ENCODE results near the gene MYG1.
A peak's percentile ranks its signal among the peaks of the same experiment; 100 is the strongest.
"Not testable (repeated sequence)": the region's sequence is repeated elsewhere in the genome, so short reads cannot be mapped to it uniquely, and the experiment has no call there.

The MYG1 gene

DNA sequence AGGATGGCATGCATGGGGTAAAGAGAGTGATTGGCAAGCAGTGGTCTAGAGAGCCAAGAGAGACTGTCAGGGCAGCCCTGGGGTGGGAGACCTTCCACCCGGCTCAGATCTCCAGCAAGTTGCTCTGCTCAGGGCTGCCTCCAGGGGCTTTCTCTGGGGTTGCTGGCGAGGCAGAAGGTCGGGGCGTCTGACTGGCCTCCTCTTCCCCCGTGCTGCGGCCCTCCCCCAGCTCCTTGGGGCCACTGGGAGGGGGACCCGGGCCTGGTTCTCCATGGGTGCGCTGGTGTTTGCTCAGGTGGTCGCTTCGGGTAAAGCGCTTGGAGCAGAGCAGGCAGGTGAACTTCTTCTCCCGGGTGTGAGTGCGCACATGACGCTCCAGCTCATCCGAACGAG is 28.5 kb downstream of the MYG1 start:
- DNase-seq = no peak

DNA sequence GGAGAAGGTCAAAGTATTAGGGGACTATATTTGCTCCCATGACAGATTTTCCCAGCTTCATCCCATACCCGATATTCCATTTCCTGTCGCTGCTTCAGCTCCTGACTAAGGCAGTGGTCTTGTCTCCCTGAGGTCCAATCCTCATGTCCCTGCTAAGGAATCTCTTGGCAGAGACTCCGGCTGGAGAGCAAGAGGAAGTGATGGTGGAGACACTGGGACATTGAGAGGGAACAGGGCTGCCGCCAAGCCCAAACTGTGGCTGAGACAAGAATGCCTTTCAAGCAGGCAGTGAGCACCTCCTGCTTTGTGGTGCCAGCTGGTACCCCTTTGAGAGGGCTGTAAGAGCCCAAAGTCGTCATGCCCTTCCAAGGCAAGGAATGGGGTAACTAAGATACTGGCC is 31.2 kb downstream of the MYG1 start:
- DNase-seq = no peak

DNA sequence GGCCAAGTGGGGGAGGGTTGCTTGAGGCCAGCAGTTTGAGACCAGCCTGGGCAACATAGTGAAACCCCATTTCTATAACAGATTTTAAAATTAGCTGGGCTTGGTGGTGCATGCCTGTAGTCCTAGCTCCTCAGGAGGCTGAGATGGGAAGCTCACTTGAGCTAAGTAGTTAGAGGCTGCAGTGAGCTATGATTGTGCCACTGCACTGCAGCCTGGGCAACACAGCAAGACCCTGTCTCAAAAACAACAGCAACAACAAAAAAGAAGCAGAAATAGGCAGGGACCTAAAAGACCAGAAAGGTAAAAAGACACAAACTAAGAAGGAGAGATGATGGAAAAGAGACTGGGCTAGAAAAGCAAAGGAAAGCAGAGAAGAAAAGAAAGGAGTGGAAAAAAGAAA is 32.8 kb downstream of the MYG1 start:
- not testable (repeated sequence) for DNase-seq

DNA sequence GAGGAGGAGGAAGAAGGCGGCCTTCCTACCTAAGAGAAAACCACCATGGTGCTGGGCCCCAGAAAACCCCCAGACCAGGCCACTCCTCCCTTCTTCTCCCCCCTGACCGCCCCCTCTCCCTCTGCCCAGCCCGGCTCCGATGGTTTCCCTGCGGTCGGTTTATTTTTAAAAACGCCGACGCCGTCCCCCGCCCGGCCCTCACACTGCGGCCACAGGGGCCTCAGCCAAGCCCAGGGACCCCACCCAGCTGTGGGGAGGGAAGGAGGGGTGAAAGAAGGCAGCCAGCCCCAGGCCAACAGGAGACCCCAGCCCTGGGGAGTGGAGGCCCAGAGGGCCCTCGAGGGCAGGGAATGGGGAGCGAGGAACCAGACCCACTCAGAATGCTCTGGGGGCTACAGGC is 33.2 kb downstream of the MYG1 start:
- DNase-seq = no peak

DNA sequence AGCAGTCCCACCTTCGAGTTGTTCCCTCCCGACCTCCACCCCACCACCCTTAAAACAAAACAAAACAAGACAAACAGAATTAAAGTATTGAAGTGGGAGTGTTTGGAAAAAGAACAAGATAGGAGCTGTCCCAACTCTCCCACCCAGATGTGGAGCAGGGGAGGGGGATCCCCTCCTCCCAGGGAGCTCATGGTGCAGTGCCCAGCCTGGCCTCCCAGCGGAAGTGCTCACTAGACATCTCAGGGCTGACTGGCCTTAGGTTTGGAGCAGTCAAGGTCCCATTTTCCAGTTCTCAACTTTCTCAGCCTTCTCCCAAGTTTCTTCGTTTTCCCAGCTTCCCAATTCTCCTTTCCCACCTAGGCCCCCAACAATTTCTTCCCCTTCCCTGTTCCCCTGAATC is 33.8 kb downstream of the MYG1 start:
- DNase-seq = no peak

DNA sequence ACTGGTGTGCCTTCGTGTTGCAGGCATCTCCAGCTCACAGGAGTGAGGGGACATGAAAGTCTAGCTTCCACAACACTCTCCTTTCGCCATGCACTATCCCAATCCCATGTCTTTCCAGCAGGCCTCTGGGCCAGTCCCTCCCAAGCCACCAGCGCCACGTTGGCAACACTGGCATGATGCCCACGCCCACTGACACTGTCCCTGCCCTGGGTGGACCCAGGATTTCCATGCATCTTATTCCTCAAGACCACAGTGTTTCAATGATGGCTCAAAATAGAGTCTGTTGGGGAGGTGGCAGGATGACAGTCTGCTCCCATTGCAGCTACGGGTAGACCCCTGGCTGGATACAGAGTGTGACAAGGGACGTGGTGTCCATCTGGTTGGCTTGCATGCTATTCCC is 34.4 kb downstream of the MYG1 start:
- no peak for DNase-seq

DNA sequence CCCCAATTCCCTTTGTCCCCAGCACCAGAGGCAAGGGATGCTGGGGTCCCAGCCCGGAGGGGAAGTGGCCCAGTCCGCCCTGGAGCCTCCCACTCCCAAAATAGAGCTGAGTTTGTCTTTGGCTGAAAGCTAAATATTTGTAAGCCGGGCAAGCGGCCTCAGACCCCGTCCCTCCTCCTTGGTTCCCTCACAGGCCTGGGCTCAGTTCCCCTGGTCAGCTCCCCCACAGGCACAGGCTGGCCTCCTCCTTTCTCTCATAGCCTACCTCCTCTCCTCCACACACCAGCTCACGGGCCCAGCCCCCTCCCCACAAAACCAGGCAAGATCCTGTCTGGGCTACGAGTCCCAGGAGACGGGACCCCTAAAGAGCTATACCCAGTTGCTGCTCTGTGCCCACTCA is 35.3 kb downstream of the MYG1 start:
- DNase-seq = no peak

DNA sequence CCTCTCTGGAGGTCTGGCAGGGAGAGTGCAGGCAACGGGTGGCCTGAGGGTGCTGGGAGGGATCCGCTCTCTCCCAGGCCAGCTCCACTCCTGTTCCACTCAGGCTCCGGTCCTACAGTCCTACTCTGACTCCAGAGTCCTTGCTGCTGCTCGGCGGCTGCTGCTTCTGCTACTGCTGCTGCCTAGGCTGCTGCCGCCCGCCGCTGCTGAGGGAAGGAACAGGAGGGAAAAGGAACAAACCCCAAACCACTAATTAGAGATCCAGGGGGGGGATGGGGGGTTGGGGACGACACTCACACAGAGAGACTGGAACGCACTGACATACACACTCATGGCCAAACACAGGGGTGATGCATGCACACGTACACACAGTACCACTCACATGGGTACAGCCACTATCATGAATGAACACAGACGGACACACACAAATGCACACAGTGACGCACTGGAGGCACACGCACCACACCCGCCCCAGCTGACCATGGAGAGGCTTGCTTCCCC is 36.7 kb downstream of the MYG1 start, which contains the start of gene SP7:
Gene SP7, minus strand, starts transcription at position 174 of the 501 bp plus-strand sequence. CDS start 708 bp downstream, outside the sequence.
- no peak for DNase-seq

DNA sequence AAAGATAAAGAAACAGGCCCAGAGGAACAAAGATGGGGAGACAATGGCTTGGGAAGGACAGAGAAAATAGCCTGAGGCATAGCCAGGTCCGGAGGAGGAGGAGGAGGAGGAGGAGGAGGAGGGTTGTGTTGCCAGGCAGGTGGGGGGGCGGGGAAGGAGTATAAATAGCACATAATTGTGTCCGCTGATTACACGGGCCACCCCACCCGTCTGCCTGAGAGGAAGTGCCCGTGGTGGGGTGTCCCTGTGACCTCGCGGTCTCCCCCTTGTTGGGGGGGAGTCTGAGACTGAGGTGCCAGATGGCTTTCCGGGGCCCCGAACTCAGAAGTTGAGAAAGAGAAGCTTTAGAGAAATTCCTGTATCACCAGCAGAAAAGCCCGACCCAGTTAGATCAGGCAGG is 38.5 kb downstream of the MYG1 start:
- DNase-seq = no peak

DNA sequence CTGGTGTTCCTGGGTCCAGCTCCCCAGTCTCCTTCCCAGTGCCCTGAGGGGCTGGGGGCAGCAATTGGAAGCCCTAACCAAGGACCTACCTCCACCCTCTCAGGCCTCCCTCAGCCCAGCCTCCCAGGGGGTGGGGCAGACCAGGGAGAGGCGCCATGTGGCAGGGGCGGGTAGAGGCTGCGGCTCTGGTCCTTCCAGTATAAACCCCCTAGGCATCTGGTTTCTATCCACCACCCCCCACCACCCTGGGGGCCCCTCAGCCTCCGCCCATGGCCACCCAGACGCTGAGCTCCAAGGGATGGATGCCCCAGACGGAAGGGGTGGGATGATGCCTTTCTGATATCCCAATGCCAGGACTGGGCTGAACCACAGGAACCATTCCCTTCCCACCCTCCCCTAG is 39.4 kb downstream of the MYG1 start:
- no peak for DNase-seq

DNA sequence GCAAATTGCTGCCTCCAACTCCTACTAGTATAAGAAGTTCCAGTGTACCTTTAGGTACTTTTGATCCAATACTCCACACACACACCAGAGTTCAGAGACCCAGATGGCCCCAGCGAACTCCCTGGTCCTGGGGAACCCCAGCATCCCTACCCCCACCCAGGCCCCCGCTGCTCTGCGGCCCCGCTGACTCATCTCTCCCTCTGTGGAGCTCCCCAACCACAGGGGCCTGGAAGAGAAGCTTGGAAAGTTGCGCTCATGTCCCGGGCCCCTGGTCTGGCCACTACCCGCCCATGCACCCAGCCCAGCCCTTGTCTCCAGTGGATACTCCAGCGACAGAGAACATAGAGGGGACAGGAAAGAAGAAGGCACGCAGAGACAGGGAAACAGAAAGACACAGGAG is 40.9 kb downstream of the MYG1 start:
- DNase-seq = no peak

DNA sequence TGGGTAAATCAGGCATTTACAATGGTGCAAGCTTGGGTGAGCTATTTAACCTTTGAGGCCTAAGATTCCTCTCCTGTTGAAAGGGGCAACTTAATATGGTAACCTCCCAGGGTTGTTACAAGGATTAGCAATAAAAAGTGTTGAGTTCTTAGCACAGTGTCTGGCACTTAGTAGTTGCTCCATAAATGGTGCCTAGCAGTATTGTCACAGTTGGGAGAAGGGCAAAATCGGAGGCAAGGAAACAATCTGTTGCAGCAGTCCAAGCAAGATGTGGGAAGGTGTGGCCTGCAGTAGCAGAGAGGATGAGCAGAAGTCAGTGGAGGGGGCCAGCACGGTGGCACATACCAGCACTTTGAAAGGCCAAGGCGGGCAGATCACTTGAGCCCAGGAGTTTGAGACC is 44.0 kb downstream of the MYG1 start:
- DNase-seq = no peak

DNA sequence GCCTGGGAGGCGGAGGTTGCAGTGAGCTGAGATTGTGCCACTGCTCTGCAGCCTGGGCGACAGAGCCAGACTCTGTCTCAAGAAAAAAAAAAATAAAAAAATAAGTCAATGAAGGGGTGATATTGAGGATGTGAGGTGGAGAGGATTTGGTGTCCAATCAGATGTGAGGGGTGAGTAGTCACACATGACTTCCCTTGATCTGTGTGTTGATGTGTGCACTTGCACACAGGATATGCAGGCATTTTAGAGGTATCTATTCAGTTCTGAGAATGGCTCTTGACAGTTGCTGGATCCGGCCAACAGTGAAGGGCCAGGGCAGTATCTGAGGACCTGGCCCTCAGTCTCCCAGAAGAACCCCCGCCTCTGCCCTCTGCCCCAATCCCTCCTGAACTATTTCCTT is 44.5 kb downstream of the MYG1 start:
- no peak for DNase-seq

DNA sequence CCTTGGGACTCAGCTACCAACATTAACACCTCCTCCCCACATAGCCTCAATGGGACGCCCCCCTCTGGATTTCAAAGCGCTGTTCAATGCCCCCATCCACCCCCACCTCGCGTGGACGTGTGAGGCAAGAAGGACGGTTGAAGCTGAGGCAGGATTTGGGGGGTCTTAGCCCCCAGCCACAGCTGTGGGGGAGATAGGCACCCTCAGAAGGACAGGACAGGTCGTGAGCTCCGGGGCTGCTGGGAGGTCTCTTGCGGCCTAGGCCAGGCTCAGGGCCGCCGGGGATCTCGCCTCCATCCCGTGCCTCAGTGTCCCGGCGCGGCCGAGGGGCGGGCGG is 45.0 kb downstream of the MYG1 start:
- DNase-seq = no peak

DNA sequence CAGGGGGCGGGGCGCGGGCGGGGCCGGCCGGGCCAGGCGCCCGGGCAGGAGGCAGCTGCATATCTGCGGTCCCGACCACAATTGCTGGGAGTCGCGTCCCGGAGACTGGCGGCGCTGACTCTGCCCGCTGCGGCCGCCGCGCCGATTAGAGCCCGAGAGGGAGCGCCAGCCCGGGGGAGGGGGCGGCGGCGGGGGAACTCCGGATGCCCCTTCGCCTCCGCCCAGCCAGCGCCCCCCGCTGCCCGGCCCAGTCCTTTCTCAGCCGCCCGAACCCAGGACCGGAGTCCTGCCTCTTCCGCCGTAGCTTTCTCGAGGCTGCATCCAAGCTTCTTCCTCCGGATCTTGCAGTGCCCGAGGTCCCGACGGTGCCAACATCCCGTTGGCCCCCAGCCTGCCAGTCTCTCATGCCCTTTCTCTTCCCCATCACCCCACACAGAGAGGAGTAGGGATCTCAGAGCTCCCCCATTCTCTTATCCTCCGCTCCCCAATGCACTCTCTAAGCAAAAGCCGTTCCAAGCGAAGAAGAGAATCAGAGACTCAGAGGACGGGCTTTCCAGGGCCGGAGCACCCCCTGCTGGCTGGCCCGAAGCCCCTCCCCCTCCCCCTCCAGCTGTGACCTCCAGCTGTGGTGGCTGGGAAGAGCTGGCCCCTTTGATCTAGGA is 45.5 kb downstream of the MYG1 start:
- DNase-seq = peak; percentile 79

DNA sequence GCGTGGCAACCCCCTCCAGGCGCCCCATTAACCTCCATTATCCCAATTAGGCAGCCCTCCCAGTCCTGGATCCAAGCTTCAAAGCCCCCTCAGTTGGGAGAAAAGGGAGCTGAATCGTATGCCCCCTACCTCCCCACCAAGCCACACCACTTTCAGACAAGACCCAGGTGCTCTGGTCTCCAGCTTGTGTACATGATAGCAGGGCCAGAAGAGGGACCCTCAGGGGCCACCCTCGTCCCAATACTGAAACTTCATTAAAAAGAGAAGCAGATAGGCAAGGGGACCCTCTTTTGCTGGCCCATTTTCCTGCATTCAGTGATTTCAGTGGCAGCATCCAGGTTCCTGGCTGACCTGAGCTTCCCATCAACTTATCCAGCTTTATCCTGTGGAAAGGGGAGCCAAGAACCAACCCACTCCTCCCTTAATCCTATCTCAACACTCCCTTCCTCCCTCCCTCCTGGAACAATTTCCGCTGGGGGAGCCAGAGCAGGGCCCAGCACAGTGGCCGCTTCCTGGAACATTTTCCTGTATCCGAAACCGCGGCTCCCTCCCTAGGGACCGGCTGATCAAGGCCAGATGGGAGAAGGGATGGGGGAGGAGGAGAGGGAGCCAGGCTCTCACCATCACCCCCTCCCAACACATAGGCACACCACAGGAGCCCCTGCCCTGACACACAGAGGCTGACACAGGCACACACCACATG is 46.1 kb downstream of the MYG1 start:
- peak; percentile 86 for DNase-seq

DNA sequence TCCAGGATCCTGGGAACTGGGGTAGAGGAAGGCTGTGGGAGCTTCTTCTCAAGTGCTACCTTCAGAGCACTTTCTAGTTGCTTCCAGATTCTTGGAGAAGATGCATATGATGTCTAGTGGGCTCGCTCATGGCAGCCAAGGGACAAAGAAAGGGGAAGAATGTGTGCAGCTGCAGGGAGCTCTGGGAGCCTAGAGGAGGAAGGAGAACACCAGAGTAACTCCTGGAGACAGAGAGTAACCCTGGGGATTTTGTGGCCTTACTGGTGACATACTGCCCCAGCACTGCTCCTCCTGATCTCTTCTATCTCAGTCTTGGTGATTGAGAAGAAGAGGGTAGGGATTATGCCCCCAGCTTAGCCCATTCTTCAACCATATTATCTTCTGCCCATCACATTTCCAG is 47.0 kb downstream of the MYG1 start:
- DNase-seq = no peak

DNA sequence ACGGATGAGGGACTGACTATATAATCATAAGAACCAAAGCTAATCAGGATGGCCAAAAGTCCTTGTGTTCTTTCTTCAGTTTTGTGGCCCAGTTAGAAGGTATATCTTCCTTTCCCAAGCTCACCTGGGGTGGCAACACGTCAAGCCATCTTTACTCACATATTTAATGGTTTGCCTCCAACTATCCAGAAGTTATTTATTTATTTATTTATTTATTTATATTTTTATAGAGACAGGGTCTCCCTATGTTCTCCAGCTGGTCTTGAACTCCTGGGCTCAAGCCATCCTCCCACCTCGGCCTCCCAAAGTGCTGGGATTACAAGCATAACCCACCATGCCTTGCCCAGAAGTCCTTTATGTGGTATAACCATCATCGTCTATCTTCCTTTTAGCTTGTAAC is 48.4 kb downstream of the MYG1 start:
- no peak for DNase-seq

DNA sequence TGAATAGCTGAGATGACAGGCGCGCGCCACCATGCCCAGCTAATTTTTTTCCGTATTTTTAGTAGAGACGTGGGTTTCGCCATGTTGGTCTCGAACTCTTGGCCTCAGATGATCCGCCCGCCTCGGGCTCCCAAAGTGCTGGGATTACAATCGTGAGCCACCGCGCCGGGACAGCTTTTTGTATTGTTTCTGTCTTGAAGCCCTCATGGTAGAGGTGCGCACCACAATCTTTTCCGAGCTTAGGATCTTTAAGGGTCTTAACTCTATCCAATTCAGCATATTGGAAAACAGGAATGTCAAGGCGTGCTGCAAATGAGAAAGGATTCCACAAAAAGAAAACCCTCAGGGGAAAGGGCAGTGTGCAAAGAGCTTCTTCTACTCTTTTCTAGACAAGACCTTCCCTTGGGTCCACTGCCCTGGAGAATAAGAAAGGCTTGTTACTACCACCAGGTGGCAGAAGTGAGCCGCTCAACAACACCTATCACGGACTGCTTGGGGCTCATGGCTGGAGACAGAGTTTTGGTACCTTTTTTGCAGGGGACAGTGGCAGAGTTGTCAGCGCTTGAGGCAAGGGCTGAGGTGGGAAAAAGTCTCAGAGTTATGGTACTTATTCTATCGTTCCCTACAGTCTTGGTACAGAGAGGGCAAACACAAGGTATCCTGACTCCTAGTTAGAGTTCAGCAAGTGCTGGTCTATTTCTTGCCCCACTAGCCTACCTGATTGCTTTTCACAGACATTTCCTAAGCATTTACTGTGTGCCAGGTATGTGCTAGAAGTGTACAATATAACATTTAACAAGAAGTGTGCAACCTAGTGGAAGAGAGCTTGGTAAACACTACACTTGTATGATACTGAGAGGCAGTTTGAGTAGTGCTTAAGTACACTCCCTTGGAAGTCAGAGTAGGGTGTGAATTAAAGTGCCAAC is 53.1 kb downstream of the MYG1 start:
- peak; percentile 80 for DNase-seq

DNA sequence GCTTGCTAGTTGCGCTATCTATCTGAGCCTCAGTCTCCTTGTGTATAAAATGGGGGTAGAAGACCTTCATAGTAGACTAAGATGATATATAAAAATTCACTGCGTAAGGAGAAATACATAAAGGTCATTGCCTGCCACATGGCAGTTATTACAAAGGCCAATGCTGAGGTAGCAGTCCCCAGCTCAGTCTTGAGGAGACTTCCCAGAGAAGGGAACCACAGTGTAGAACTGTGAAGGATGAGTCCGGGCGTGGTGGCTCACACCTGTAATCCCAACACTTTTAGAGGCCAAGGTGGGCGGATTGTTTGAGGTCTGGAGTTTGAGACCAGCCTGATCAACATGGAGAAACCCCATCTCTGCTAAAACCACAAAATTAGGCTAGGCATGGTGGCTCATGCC is 53.8 kb downstream of the MYG1 start:
- no peak for DNase-seq

DNA sequence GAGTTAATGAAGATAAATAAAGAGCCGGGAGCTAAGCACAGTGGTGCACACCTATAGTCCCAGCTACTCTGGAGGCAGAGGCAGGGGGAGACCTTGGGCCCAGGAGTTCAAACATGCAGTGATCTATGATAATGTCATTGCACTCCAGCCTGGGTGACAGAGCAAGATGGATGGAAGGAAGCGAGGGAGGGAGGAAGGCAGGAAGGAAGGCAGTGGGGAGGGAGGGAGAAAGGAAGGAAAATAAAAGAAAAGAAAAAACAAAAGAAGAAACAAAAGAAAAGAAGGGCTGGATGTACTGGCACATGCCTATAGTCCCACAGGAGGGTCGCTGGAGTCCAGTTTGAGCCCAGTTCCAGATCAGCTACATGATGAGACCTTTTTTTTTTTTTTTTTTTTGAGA is 55.6 kb downstream of the MYG1 start:
- no peak for DNase-seq

All from fibroblast of skin of abdomen (primary cell).